GM18861 (cell line): ENCODE results near the gene CASS4.

Experiments used
- ATAC-seq: cut with Tn5 transposase; IDR thresholded peaks from one replicate; pipeline ENCODE4 v1.9.1; 2021; ENCODE audit not compliant: unreplicated experiment

CASS4 gene

GRCh38 chr20:56501116-56501515 is 89.1 kb downstream of the CASS4 start:
- ATAC-seq, result no peak

- no peak for ATAC-seq
These were observed 91.9 kb downstream of the CASS4 start for GRCh38 chr20:56503916-56504315.

GRCh38 chr20:56504373-56505005 is 92.4 kb downstream of the CASS4 start:
- ATAC-seq, result no peak

GRCh38 chr20:56506103-56506502 is 94.0 kb downstream of the CASS4 start:
- no peak for ATAC-seq
